Measurements from ENCODE around the gene ITGB3BP.
A peak's percentile ranks its signal among the peaks of the same experiment; 100 is the strongest.

Gene ITGB3BP

GRCh38 chr1:63463248-63463647, 59.8 kb downstream of the ITGB3BP start:
- Histone ChIP-seq H3K9ac (ENCODE audit: low read length) (no peak overlapping the region), H3K4me3 (ENCODE audit: low read length) (no peak overlapping the region), H3K4me2 (ENCODE audit: low read length) (no peak overlapping the region), H2AFZ (ENCODE audit: low read depth, low read length) (no peak overlapping the region), H4K20me1 (ENCODE audit: insufficient read depth, low read length) (no peaks in the 10 kb centered on the region), H3K27ac (ENCODE audit: low read length) (no peak overlapping the region), H3K36me3 (replicated peaks; ENCODE audit: low read depth, low read length) (peaks cover 9% of the 10 kb centered on the region), H3K27me3 (ENCODE audit: low read depth, low read length) (no peaks in the 10 kb centered on the region), H3K9me3 (ENCODE audit: insufficient read depth, low read length) (no peaks in the 10 kb centered on the region), H3K4me1 (ENCODE audit: low read length) (no peaks in the 10 kb centered on the region), H3K79me2 (ENCODE audit: low read length) (no peaks in the 10 kb centered on the region)
- no peak for TF ChIP-seq EZH2phosphoT487 (IDR thresholded peaks at IDR 0.05; ENCODE audit: low read depth)
- no peak for TF ChIP-seq CTCF (IDR thresholded peaks at IDR 0.05; ENCODE audit: low read depth, low read length)

GRCh38 chr1:63461661-63462230, 61.3 kb downstream of the ITGB3BP start:
- no peak for TF ChIP-seq EZH2phosphoT487 (IDR thresholded peaks at IDR 0.05; ENCODE audit: low read depth)
- no peak for TF ChIP-seq CTCF (IDR thresholded peaks at IDR 0.05; ENCODE audit: low read depth, low read length)
- H3K4me2 ChIP-seq (ENCODE audit: low read length) = no peak overlapping the region
- H3K27ac ChIP-seq (ENCODE audit: low read length) = no peak overlapping the region
- H4K20me1 ChIP-seq (ENCODE audit: insufficient read depth, low read length) = no peaks in the 10 kb centered on the region
- no peaks in the 10 kb centered on the region for H3K4me1 ChIP-seq (ENCODE audit: low read length)
- peaks cover 9% of the 10 kb centered on the region for H3K36me3 ChIP-seq (replicated peaks; ENCODE audit: low read depth, low read length)
- H3K9ac ChIP-seq (ENCODE audit: low read length) = no peak overlapping the region
- H3K9me3 ChIP-seq (ENCODE audit: insufficient read depth, low read length) = no peaks in the 10 kb centered on the region
- no peaks in the 10 kb centered on the region for H3K79me2 ChIP-seq (ENCODE audit: low read length)
- H3K27me3 ChIP-seq (ENCODE audit: low read depth, low read length) = no peaks in the 10 kb centered on the region
- H2AFZ ChIP-seq (ENCODE audit: low read depth, low read length) = no peak overlapping the region
- H3K4me3 ChIP-seq (ENCODE audit: low read length) = no peak overlapping the region

GRCh38 chr1:63458750-63459149, 64.3 kb downstream of the ITGB3BP start:
- H3K4me2 ChIP-seq (ENCODE audit: low read length) = no peak overlapping the region

GRCh38 chr1:63454269-63454668, 68.8 kb downstream of the ITGB3BP start:
- H4K20me1 ChIP-seq (ENCODE audit: insufficient read depth, low read length) = no peaks in the 10 kb centered on the region
- no peak overlapping the region for H3K9ac ChIP-seq (ENCODE audit: low read length)
- no peak overlapping the region for H2AFZ ChIP-seq (ENCODE audit: low read depth, low read length)
- H3K36me3 ChIP-seq (replicated peaks; ENCODE audit: low read depth, low read length) = no peaks in the 10 kb centered on the region
- H3K79me2 ChIP-seq (ENCODE audit: low read length) = no peaks in the 10 kb centered on the region
- no peak overlapping the region for H3K4me2 ChIP-seq (ENCODE audit: low read length)
- TF ChIP-seq CTCF (IDR thresholded peaks at IDR 0.05; ENCODE audit: low read depth, low read length) = peak; percentile 36; the same call in 1 of the 2 replicates
- no peak for TF ChIP-seq EZH2phosphoT487 (IDR thresholded peaks at IDR 0.05; ENCODE audit: low read depth)
- H3K4me3 ChIP-seq (ENCODE audit: low read length) = no peak overlapping the region
- no peaks in the 10 kb centered on the region for H3K27me3 ChIP-seq (ENCODE audit: low read depth, low read length)
- no peaks in the 10 kb centered on the region for H3K4me1 ChIP-seq (ENCODE audit: low read length)
- H3K27ac ChIP-seq (ENCODE audit: low read length) = no peak overlapping the region
- H3K9me3 ChIP-seq (ENCODE audit: insufficient read depth, low read length) = no peaks in the 10 kb centered on the region

More at GRCh38 chr1:63458750-63459149, 64.3 kb downstream of the ITGB3BP start:
- no peak for TF ChIP-seq CTCF (IDR thresholded peaks at IDR 0.05; ENCODE audit: low read depth, low read length)
- TF ChIP-seq EZH2phosphoT487 (IDR thresholded peaks at IDR 0.05; ENCODE audit: low read depth) = no peak
- Histone ChIP-seq H3K4me3 (ENCODE audit: low read length) (no peak overlapping the region), H3K9me3 (ENCODE audit: insufficient read depth, low read length) (no peaks in the 10 kb centered on the region), H3K36me3 (replicated peaks; ENCODE audit: low read depth, low read length) (peaks cover 9% of the 10 kb centered on the region), H3K79me2 (ENCODE audit: low read length) (no peaks in the 10 kb centered on the region), H3K4me1 (ENCODE audit: low read length) (no peaks in the 10 kb centered on the region), H3K27me3 (ENCODE audit: low read depth, low read length) (no peaks in the 10 kb centered on the region), H2AFZ (ENCODE audit: low read depth, low read length) (no peak overlapping the region), H4K20me1 (ENCODE audit: insufficient read depth, low read length) (no peaks in the 10 kb centered on the region), H3K9ac (ENCODE audit: low read length) (no peak overlapping the region), H3K27ac (ENCODE audit: low read length) (no peak overlapping the region)
